ENCODE data around the gene GANAB. TPM values are rescaled to one million over a fixed set of nuclear protein-coding genes. Genes with fewer than 3 reads are reported as not detected.

Gene GANAB
- total RNA-seq, 4 donors from 2014 or later, result 79.4 to 118 (median 104) TPM

DNA sequence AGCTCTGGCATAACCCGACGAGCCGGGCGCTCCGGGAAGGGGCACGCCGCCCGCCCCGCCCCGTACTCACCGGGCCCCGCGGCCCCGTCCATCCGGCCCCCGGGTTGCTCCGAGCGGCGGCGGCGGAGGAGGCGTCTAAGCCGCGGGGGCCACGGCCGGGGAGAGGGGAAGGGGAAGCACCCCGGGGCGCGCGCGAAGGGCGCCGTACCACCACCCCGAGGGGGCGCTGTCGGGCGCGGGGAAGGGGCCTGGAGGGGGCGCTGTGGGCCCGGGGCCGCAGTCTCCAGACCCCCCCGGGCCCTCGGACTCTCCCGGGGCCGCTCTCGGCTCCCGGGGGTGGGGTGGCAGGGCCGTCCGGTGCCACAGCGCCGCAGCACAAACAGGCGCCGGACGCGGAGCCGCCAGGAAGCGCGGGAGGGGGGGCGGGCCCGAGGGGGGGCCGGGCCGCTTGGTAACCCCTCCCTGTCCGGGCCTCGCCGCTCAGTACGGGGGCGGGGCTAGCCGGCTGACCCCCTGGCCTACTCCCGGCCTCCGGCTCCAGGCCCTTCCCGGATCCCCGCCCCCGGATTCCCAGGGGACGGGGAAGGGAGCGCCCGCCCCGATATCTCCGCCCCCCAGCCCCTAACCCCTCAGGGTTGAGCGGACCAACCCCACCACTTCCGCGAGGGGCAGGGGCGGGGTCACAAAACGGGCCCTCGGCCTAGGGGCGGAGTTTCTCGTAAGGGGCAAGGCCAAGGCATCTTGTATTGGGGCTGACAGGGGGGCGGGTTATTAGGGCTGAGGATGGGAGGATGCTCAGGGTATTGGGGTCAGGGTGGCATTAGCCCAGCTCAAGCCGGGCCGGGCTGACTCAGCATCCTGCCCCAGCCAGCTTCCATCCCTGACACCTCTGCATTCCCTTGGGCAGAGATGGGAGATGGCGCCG lies 33.8 kb downstream of the GANAB start, which contains the start of the genes EML3 and ROM1:
Gene EML3 (minus strand): TSS at position 410 of the 925 bp plus-strand sequence. CDS start 318 bp downstream, at position 92.
Gene ROM1 (plus strand): TSS at position 892 of the 925 bp plus-strand sequence. CDS start 25 bp downstream, at position 917.
- TF ChIP-seq, protein P1, sequence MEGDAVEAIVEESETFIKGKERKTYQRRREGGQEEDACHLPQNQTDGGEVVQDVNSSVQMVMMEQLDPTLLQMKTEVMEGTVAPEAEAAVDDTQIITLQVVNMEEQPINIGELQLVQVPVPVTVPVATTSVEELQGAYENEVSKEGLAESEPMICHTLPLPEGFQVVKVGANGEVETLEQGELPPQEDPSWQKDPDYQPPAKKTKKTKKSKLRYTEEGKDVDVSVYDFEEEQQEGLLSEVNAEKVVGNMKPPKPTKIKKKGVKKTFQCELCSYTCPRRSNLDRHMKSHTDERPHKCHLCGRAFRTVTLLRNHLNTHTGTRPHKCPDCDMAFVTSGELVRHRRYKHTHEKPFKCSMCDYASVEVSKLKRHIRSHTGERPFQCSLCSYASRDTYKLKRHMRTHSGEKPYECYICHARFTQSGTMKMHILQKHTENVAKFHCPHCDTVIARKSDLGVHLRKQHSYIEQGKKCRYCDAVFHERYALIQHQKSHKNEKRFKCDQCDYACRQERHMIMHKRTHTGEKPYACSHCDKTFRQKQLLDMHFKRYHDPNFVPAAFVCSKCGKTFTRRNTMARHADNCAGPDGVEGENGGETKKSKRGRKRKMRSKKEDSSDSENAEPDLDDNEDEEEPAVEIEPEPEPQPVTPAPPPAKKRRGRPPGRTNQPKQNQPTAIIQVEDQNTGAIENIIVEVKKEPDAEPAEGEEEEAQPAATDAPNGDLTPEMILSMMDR (IDR thresholded peaks at IDR 0.05; ENCODE audit: low read depth), result no peak

DNA sequence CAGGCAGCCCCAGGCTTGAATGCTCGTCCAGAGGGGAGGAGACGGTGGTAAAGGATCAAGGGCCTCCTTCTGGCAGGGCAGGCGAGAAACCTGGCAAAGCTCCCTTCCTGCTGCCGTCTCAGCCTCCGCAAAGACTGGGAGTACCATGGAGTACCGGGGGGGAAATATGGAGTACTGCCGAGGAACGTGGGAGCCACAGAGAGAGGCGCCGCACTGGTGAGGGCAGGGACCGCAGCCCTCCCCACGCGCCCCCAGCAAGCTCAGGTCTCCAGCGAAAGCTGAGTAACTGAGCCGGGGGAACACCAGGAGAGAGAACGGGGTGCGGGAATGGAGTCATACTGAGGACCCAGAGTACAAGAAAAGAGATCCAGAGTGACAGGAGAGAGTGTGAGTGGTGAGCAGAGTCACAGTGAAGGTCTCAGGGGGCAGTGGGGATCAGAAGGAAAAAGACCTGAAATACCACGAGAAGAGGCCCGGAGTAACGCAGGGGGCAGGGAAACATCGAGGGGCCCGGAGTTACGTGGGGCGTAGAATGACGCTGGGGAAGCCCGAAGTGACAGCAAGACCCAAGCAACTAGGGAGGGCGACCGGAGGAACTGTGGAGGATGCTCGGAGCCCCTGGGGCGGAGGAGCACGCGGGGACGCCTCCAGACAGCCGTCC lies 34.6 kb downstream of the GANAB start:
- TF ChIP-seq, protein P1 (IDR thresholded peaks at IDR 0.05; ENCODE audit: low read depth), result no peak

DNA sequence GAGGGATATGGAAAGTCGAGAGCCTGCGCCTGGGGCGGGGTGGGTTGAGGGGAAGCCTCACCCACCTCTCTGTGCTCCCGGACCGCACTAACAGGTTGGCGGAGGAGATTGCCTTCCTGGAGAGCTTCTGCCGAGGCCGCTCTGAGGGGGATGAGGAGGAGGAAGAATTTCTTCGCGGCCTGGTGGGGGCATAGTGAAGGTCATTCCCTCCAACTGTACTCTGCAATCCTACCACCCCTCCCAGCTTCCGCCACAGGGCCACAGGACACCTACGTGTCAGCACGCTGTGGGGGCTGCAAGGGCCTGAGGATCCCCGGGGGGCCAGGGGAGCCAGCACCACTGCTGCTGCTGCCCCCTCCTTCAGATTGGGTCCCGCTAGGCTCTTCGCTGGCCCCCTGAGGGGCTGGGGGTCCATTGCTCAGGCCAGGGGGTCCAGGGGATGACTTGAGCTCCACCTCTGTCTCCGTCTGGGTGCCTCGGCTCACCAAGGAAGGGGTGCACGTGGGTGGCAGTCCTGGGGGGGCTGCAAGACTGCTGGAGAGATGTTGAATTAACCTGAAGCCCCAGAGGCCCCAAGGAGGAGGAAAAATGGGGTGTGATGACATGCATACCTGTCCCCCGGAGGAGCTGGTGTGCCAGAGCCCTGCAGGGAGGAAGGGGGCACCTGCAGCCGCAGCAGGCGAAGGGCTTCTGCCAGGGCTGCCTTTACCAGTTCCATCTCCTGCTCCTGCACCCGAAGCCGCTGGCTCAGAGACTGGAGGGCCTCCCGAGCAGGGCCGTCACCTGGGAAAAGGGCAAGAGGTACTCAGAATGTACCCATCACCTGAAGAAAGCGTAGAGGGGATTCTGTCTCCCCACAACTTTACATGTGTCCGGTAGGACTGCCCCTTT lies 35.4 kb downstream of the GANAB start:
- TF ChIP-seq, protein P1 (IDR thresholded peaks at IDR 0.05; ENCODE audit: low read depth), result no peak

- TF ChIP-seq, protein P1 (IDR thresholded peaks at IDR 0.05; ENCODE audit: low read depth), result no peak
Observed at GRCh38 chr11:62610403-62610802, 36.0 kb downstream of the GANAB start.

DNA sequence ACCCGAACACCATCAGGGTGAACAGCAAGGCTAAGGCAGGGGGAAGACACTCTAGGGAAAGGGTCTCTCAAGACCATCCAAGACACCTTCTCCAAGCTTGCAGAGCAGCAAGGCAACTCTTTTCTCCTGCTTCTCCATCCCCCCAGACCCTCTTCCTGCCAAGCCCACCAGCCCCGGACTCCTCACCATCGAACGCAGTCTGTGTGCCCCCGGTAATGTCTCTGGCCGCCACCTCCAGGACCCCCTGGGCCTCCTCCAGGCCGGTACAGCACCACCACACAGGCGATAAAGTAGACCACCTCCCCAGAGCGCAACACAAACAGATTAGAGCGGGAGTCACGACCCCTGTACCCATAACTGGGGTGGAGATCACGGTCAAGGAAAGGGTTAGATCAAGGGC lies 37.6 kb downstream of the GANAB start:
- TF ChIP-seq, protein P1 (IDR thresholded peaks at IDR 0.05; ENCODE audit: low read depth), result no peak

DNA sequence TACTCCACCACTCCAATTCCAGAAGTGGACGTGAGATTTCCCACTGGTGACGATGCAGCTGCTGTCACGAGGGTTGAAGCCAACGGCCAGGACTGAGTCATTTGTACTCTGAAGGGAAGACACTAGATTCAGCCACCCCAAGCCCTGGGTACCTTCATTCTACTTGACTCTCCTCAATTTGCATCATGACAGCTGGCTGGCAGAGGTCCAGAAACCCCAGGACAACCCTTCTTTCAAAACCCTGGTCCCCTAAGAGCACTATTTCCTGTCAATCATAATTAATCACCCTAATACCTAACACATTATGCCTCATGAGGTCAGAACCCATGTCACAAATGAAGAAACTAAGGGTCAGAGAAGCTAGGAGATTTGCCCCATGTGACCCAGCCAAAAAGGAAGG lies 38.7 kb downstream of the GANAB start:
- TF ChIP-seq, protein P1 (IDR thresholded peaks at IDR 0.05; ENCODE audit: low read depth), result no peak

Data from subcutaneous adipose tissue (tissue), 4 donors.